Subcutaneous adipose tissue (tissue), 4 donors: ENCODE results near the gene NAPB. TPM values are rescaled to one million over a fixed set of nuclear protein-coding genes. Genes with fewer than 3 reads are reported as not detected.

ENCODE experiments used
- total RNA-seq, 4 donors: library from RNA; depleted of rRNA; stranded (reverse); fragments of >200 nt; gene quantifications; one replicate each; pipeline ENCODE4 v1.1.0, GENCODE V29; 2016
- TF ChIP-seq, protein P1 (sequence below): fragments of 450-650 bp; IDR thresholded peaks from one replicate; pipeline ENCODE4 v1.5.1; 2016; ENCODE audit warnings: low read depth, mild to moderate bottlenecking, control low read depth, antibody characterized with exemption, moderate library complexity

NAPB gene
- total RNA-seq, 4 donors from 2014 or later, result 12.4 to 15.6 (median 13.6) TPM

GRCh38 chr20:23417861-23418260, 3.4 kb downstream of the NAPB start:
- TF ChIP-seq, protein P1, sequence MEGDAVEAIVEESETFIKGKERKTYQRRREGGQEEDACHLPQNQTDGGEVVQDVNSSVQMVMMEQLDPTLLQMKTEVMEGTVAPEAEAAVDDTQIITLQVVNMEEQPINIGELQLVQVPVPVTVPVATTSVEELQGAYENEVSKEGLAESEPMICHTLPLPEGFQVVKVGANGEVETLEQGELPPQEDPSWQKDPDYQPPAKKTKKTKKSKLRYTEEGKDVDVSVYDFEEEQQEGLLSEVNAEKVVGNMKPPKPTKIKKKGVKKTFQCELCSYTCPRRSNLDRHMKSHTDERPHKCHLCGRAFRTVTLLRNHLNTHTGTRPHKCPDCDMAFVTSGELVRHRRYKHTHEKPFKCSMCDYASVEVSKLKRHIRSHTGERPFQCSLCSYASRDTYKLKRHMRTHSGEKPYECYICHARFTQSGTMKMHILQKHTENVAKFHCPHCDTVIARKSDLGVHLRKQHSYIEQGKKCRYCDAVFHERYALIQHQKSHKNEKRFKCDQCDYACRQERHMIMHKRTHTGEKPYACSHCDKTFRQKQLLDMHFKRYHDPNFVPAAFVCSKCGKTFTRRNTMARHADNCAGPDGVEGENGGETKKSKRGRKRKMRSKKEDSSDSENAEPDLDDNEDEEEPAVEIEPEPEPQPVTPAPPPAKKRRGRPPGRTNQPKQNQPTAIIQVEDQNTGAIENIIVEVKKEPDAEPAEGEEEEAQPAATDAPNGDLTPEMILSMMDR, result no peak

DNA sequence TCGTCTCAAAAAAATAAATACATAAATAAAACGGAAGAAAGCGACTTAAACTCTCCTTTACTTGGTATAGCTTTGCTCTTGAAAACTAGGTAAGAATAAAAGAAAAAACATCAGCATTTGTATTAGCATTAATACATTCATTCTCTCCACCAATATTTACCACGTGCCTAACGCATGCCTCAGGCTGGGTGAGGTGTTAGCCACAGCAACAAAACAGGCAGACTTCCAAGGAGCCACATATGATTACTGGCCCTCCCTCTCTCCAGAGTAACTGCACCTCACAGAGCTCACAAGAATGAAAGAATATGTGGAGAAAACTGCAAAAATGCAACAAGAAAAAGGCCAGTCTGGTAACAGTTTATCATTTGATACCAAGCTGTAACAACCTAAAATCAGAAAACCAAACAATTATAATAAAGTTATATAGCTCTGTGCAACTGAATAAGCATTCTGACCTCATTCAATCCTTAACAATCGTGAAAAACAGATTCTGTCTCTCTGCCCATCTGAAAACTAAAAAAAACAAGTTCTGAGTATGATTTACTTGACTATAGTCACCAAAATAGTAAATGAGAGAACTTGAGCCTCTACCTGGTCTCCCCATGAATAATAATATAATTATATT, 5.2 kb downstream of the NAPB start:
- TF ChIP-seq, protein P1, result no peak

- TF ChIP-seq, protein P1, result no peak
Observed at GRCh38 chr20:23415555-23415954, 5.7 kb downstream of the NAPB start.

DNA sequence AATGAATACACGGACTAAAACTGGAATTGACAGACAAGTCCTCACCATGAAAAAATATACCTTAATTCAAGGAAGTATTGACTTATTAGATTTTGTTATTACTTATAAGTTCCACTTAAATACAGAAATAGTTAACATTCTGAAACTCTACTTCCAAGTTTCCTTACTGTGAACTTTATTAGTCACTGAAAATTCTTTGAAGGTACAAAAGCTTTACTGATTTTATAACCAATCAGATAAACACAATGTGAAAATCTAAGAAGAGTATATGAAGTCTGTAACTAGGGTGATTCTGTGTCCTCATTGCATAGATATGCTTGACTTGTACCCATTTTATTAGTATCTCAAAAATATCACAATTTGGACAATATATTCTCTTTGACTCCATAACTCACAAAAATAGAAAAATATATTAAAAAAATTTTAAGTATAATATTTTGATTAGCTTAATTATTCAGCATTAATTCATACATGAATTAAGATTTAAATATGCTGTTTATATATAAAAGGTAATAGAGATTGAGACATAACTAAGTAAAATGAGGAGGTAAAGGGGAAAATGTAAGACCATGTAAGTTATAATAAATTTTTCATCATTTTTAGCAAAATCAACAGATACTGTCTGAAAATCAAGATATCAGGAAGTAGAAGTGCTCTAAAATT, 6.6 kb downstream of the NAPB start:
- TF ChIP-seq, protein P1, result no peak

GRCh38 chr20:23413862-23414422, 7.3 kb downstream of the NAPB start:
- TF ChIP-seq, protein P1, result no peak

DNA sequence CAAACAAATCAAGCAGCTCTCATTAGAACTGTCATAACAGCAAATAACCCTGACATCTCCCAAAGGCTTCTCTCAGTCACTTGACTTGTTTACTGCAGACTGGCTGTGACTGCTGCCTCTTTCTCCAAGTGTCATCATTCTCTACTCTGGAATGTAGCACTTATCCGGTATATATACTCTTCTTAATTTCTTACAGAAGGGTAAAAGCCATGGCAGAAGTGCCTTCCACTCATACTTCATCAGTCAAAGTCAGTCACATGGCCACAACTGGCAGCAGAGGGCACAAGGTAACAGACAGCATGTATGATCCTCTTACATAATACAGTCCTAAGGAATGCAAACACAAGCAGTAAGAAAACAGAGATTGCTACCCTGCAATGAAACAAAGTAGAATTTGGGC, 9.3 kb downstream of the NAPB start:
- TF ChIP-seq, protein P1, result no peak

GRCh38 chr20:23410916-23411695, 10.2 kb downstream of the NAPB start:
- TF ChIP-seq, protein P1, result no peak
